OCI-LY1 (cell line): ENCODE results near the gene CRADD.

Experiments
- H2AFZ ChIP-seq: fragments of 200-600 bp; sonication (generic), shearing (Covaris generic); 2 replicates; pipeline ENCODE4 v1.6.0; 2014; ENCODE audit warnings: antibody characterized with exemption, mild to moderate bottlenecking, low read length
- H3F3A ChIP-seq: fragments of 200-600 bp; sonication (generic), shearing (Covaris generic); 2 replicates; pipeline ENCODE4 v1.6.0; 2014; ENCODE audit warnings: mild to moderate bottlenecking, antibody characterized with exemption, low read length, moderate library complexity; ENCODE audit not compliant: insufficient read depth
- H3K27ac ChIP-seq: fragments of 200-600 bp; sonication (generic); 2 replicates; pipeline ENCODE4 v1.5.1; 2014; ENCODE audit warnings: low read length, mixed run types, mild to moderate bottlenecking, low read depth; ENCODE audit not compliant: poor library complexity, severe bottlenecking
- H3K27me3 ChIP-seq: fragments of 200-600 bp; sonication (generic); 2 replicates; pipeline ENCODE4 v1.6.0; 2014; ENCODE audit warnings: antibody characterized with exemption, mild to moderate bottlenecking, low read length, moderate library complexity; ENCODE audit not compliant: insufficient read depth
- H3K36me3 ChIP-seq: fragments of 200-600 bp; sonication (generic); 2 replicates; pipeline ENCODE4 v1.6.1; 2014; ENCODE audit warnings: mild to moderate bottlenecking, antibody characterized with exemption, low read length, moderate library complexity, mixed read lengths; ENCODE audit not compliant: insufficient read depth
- H3K4me1 ChIP-seq: fragments of 200-600 bp; sonication (generic); 2 replicates; pipeline ENCODE4 v1.5.1; 2014; ENCODE audit warnings: mild to moderate bottlenecking, low read length, moderate library complexity; ENCODE audit not compliant: insufficient read depth, severe bottlenecking
- H3K4me2 ChIP-seq: fragments of 200-600 bp; sonication (generic), shearing (Covaris generic); 2 replicates; pipeline ENCODE4 v1.6.1; 2014; ENCODE audit warnings: low read length
- H3K4me3 ChIP-seq: fragments of 200-600 bp; sonication (generic); 2 replicates; pipeline ENCODE4 v1.5.1; 2014; ENCODE audit warnings: low read length, low read depth, mild to moderate bottlenecking, mixed read lengths; ENCODE audit not compliant: poor library complexity, severe bottlenecking
- H3K79me2 ChIP-seq: fragments of 200-600 bp; shearing (Covaris generic); 2 replicates; pipeline ENCODE4 v1.6.1; 2016; ENCODE audit warnings: mixed run types, low read length, mixed read lengths; ENCODE audit not compliant: insufficient read depth
- H3K9ac ChIP-seq: fragments of 200-600 bp; sonication (generic), shearing (Covaris generic); 2 replicates; pipeline ENCODE4 v1.6.1; 2014; ENCODE audit warnings: mild to moderate bottlenecking, low read length, mixed read lengths
- H3K9me2 ChIP-seq: fragments of 200-600 bp; sonication (generic), shearing (Covaris generic); 2 replicates; pipeline ENCODE4 v1.6.1; 2014; ENCODE audit warnings: low read depth, mild to moderate bottlenecking, low read length, mixed read lengths
- H3K9me3 ChIP-seq: fragments of 200-600 bp; shearing (Covaris generic); 2 replicates; pipeline ENCODE4 v1.6.1; 2014; ENCODE audit warnings: low read length, mixed read lengths
- H4K20me1 ChIP-seq: fragments of 200-600 bp; sonication (generic), shearing (Covaris generic); 2 replicates; pipeline ENCODE4 v1.6.0; 2016; ENCODE audit warnings: mild to moderate bottlenecking, low read length; ENCODE audit not compliant: insufficient read depth
- CTCF ChIP-seq: fragments of 200-600 bp; sonication (generic), shearing (Covaris generic); IDR thresholded peaks from 2 replicates; pipeline ENCODE4 v1.5.1; 2017; ENCODE audit warnings: mild to moderate bottlenecking, antibody characterized with exemption, low read length, moderate library complexity, mixed read lengths
- EZH2 ChIP-seq: fragments of 200-600 bp; sonication (generic), shearing (Covaris generic); IDR thresholded peaks from 2 replicates; pipeline ENCODE4 v1.8.0; 2017; ENCODE audit warnings: borderline replicate concordance, mixed run types, mild to moderate bottlenecking, antibody characterized with exemption, low read length, moderate library complexity, mixed read lengths

The CRADD gene

GRCh38 chr12:93918900-93919299 is 241.7 kb downstream of the CRADD start:
- Histone ChIP-seq H3K36me3 (no peaks in the 10 kb centered on the region), H3K9me2 (no peaks in the 10 kb centered on the region), H3K27ac (no peak overlapping the region), H2AFZ (no peak overlapping the region), H3K4me2 (no peak overlapping the region), H3K4me1 (no peaks in the 10 kb centered on the region), H3K4me3 (no peak overlapping the region), H4K20me1 (no peaks in the 10 kb centered on the region), H3K9me3 (no peaks in the 10 kb centered on the region), H3K27me3 (no peaks in the 10 kb centered on the region), H3F3A (no peaks in the 10 kb centered on the region), H3K9ac (no peak overlapping the region), H3K79me2 (no peaks in the 10 kb centered on the region)
- TF ChIP-seq CTCF (no peak), EZH2 (no peak)

- Histone ChIP-seq H3K4me2 (no peak overlapping the region), H3K27ac (no peak overlapping the region), H3K27me3 (no peaks in the 10 kb centered on the region), H3K79me2 (no peaks in the 10 kb centered on the region), H3K36me3 (no peaks in the 10 kb centered on the region), H3K9me2 (no peaks in the 10 kb centered on the region), H4K20me1 (no peaks in the 10 kb centered on the region), H3K4me3 (no peak overlapping the region), H3F3A (no peaks in the 10 kb centered on the region), H2AFZ (no peak overlapping the region), H3K4me1 (no peaks in the 10 kb centered on the region), H3K9ac (no peak overlapping the region), H3K9me3 (no peaks in the 10 kb centered on the region)
- TF ChIP-seq CTCF, result no peak
- no peak for TF ChIP-seq EZH2
These were observed 244.3 kb downstream of the CRADD start for GRCh38 chr12:93921521-93921920.

GRCh38 chr12:93922583-93923006 is 245.4 kb downstream of the CRADD start:
- no peaks in the 10 kb centered on the region for H3K79me2 ChIP-seq
- no peaks in the 10 kb centered on the region for H4K20me1 ChIP-seq
- H3F3A ChIP-seq, result no peaks in the 10 kb centered on the region
- no peak overlapping the region for H3K27ac ChIP-seq
- no peaks in the 10 kb centered on the region for H3K27me3 ChIP-seq
- H3K36me3 ChIP-seq, result no peaks in the 10 kb centered on the region
- H2AFZ ChIP-seq, result no peak overlapping the region
- no peaks in the 10 kb centered on the region for H3K4me1 ChIP-seq
- no peak overlapping the region for H3K4me3 ChIP-seq
- no peaks in the 10 kb centered on the region for H3K9me2 ChIP-seq
- no peaks in the 10 kb centered on the region for H3K9me3 ChIP-seq
- TF ChIP-seq EZH2 (no peak), CTCF (no peak)
- no peak overlapping the region for H3K4me2 ChIP-seq
- no peak overlapping the region for H3K9ac ChIP-seq
